ENCODE measurements around the gene NEU1. TPM values are rescaled to one million over a fixed set of nuclear protein-coding genes. Genes with fewer than 3 reads are reported as not detected.
"Not testable (repeated sequence)": the region's sequence is repeated elsewhere in the genome, so short reads cannot be mapped to it uniquely, and the experiment has no call there.

NEU1 gene
- total RNA-seq, 1 experiment from 2014 or later = 91.5 TPM

- no peak for DNase-seq (ENCODE audit: low spot score)
Observed at GRCh38 chr6:31874084-31874670, 11.6 kb upstream of the NEU1 start.

- no peak for DNase-seq (ENCODE audit: low spot score)
Observed at GRCh38 chr6:31871046-31871659, 8.5 kb upstream of the NEU1 start.

- no peak for DNase-seq (ENCODE audit: low spot score)
Observed at GRCh38 chr6:31870385-31870921, 7.8 kb upstream of the NEU1 start.

- DNase-seq (ENCODE audit: low spot score) = no peak
Observed at GRCh38 chr6:31869343-31869742, 6.7 kb upstream of the NEU1 start.

- not testable (repeated sequence) for DNase-seq (ENCODE audit: low spot score)
Observed at GRCh38 chr6:31868658-31868971, 6.0 kb upstream of the NEU1 start.

GRCh38 chr6:31865205-31866118 lies 2.8 kb upstream of the NEU1 start:
- no peak for DNase-seq (ENCODE audit: low spot score)

- DNase-seq (ENCODE audit: low spot score) = no peak
Observed at GRCh38 chr6:31864818-31865204, 2.2 kb upstream of the NEU1 start.

GRCh38 chr6:31864123-31864562 lies 1.5 kb upstream of the NEU1 start:
- not testable (repeated sequence) for DNase-seq (ENCODE audit: low spot score)

GRCh38 chr6:31861919-31862343 lies 690 bp downstream of the NEU1 start:
- no peak for DNase-seq (ENCODE audit: low spot score)

GRCh38 chr6:31861150-31861549 lies 1.5 kb downstream of the NEU1 start:
- DNase-seq (ENCODE audit: low spot score) = no peak

- DNase-seq (ENCODE audit: low spot score) = no peak
Observed at GRCh38 chr6:31860349-31860748, 2.3 kb downstream of the NEU1 start.

- DNase-seq (ENCODE audit: low spot score) = no peak
Observed at GRCh38 chr6:31859923-31860322, 2.7 kb downstream of the NEU1 start.

GRCh38 chr6:31858707-31859106 lies 3.9 kb downstream of the NEU1 start:
- DNase-seq (ENCODE audit: low spot score) = no peak

GRCh38 chr6:31857774-31858173 lies 4.8 kb downstream of the NEU1 start:
- not testable (repeated sequence) for DNase-seq (ENCODE audit: low spot score)

- not testable (repeated sequence) for DNase-seq (ENCODE audit: low spot score)
Observed at GRCh38 chr6:31851980-31852718, 10.5 kb downstream of the NEU1 start.

- no peak for DNase-seq (ENCODE audit: low spot score)
Observed at GRCh38 chr6:31851485-31851832, 11.2 kb downstream of the NEU1 start.

- DNase-seq (ENCODE audit: low spot score) = no peak
Observed at GRCh38 chr6:31850765-31851484, 11.7 kb downstream of the NEU1 start.

- no peak for DNase-seq (ENCODE audit: low spot score)
Observed at GRCh38 chr6:31847276-31847978, 15.2 kb downstream of the NEU1 start.

- no peak for DNase-seq (ENCODE audit: low spot score)
Observed at GRCh38 chr6:31844507-31844906, 18.1 kb downstream of the NEU1 start.

GRCh38 chr6:31842053-31842452 lies 20.6 kb downstream of the NEU1 start:
- no peak for DNase-seq (ENCODE audit: low spot score)

- DNase-seq (ENCODE audit: low spot score) = not testable (repeated sequence)
Observed at GRCh38 chr6:31839779-31840126, 22.9 kb downstream of the NEU1 start.
